ENCODE data around the gene SCN7A.

SCN7A gene

DNA sequence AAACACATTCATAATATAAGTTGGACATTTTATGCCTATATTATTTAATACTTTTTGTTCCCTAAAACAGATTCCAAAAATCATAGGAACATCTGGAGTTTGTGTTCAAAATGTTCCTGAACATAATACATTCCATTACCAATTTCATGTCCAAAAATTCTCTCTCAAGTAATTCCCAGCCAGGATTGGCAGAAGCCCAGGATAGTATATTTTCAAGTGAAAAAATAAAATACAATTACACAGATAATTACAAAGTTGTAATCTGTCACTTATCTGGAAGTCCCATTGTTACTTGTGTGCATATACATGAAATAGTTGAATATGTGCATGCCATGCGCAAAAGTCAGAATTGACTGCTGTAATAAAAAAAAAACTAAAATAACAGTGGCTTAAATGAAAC lies 5.2 kb upstream of the SCN7A start:
- no peaks in the 10 kb centered on the region for H3K9me3 Mint-ChIP-seq
- H3K27ac Mint-ChIP-seq: no peak overlapping the region
- peaks cover 17% of the 10 kb centered on the region for H3K4me1 Mint-ChIP-seq
- peaks cover 3% of the 10 kb centered on the region for H3K27me3 Mint-ChIP-seq (ENCODE audit: low read depth, poor library complexity)
- TF ChIP-seq, protein P1, sequence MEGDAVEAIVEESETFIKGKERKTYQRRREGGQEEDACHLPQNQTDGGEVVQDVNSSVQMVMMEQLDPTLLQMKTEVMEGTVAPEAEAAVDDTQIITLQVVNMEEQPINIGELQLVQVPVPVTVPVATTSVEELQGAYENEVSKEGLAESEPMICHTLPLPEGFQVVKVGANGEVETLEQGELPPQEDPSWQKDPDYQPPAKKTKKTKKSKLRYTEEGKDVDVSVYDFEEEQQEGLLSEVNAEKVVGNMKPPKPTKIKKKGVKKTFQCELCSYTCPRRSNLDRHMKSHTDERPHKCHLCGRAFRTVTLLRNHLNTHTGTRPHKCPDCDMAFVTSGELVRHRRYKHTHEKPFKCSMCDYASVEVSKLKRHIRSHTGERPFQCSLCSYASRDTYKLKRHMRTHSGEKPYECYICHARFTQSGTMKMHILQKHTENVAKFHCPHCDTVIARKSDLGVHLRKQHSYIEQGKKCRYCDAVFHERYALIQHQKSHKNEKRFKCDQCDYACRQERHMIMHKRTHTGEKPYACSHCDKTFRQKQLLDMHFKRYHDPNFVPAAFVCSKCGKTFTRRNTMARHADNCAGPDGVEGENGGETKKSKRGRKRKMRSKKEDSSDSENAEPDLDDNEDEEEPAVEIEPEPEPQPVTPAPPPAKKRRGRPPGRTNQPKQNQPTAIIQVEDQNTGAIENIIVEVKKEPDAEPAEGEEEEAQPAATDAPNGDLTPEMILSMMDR (IDR thresholded peaks at IDR 0.05): no peak
- no peaks in the 10 kb centered on the region for H3K36me3 Mint-ChIP-seq (ENCODE audit: low read depth)
- H3K4me3 Mint-ChIP-seq: no peak overlapping the region
- DNase-seq: no peak

GRCh38 chr2:166491461-166491860 lies 2.6 kb downstream of the SCN7A start:
- H3K36me3 Mint-ChIP-seq (ENCODE audit: low read depth): no peaks in the 10 kb centered on the region
- peaks cover 26% of the 10 kb centered on the region for H3K4me1 Mint-ChIP-seq
- no peak overlapping the region for H3K4me3 Mint-ChIP-seq
- peaks cover 15% of the 10 kb centered on the region for H3K27me3 Mint-ChIP-seq (ENCODE audit: low read depth, poor library complexity)
- no peaks in the 10 kb centered on the region for H3K9me3 Mint-ChIP-seq
- DNase-seq: no peak
- no peak overlapping the region for H3K27ac Mint-ChIP-seq
- TF ChIP-seq, protein P1 (IDR thresholded peaks at IDR 0.05): no peak

- DNase-seq: no peak
- Mint-ChIP-seq H3K9me3 (no peaks in the 10 kb centered on the region), H3K4me1 (no peaks in the 10 kb centered on the region), H3K27ac (no peak overlapping the region), H3K27me3 (ENCODE audit: low read depth, poor library complexity) (peaks cover 14% of the 10 kb centered on the region), H3K36me3 (ENCODE audit: low read depth) (no peaks in the 10 kb centered on the region), H3K4me3 (no peak overlapping the region)
- TF ChIP-seq, protein P1 (IDR thresholded peaks at IDR 0.05): no peak
Observed at GRCh38 chr2:166487171-166487570, 6.9 kb downstream of the SCN7A start.

DNA sequence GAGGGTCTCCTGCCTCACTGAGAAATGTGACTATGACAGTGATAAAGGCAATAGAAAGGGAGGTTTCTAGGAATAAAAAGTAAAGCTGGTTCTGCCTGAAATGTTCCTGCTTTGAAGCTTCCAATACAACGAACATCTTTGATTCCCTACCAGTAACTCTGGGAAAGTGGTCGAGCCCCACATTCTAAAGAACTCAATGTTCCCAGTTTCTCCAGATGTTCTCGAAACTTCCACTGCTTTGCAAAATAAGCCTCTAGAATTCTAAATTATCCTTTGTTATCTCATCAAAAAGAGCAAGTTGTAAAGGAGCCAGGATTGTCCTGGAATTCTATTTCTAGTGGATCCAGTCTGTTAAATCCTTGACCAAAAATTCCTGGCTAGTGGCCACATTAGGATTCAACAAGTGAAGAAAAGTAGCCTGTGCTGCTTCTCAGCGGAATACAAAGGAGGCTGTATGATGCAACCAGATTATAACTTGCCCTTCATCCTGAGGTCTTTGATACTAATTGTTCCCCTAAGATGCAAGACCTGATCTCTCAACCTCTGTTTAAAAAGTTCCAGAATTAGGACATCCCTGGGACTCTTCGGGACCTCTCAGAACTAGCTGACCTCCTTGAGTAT lies 8.4 kb downstream of the SCN7A start:
- Mint-ChIP-seq H3K9me3 (no peaks in the 10 kb centered on the region), H3K4me1 (no peaks in the 10 kb centered on the region), H3K36me3 (ENCODE audit: low read depth) (no peaks in the 10 kb centered on the region), H3K27me3 (ENCODE audit: low read depth, poor library complexity) (peaks cover 7% of the 10 kb centered on the region), H3K4me3 (no peak overlapping the region), H3K27ac (no peak overlapping the region)
- no peak for DNase-seq
- TF ChIP-seq, protein P1 (IDR thresholded peaks at IDR 0.05): no peak

DNA sequence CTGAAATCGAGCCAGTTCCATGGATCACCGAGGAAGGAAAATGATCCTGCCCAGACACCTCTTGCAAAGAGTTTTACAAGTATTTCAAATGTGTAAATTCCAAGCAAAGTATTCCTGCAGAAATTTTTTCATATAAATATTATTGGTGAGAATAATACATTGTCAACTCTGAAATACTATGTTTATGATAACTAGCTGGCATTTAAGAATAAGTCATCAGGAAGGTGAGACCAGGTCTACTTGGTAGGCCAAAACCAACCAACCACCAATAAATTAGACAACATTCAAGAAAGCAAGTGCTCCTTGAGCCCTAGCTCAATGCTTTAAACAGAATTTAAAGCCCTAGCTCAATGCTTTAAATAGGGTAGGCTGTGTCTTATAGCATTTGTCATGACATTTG lies 21.7 kb downstream of the SCN7A start:
- no peaks in the 10 kb centered on the region for H3K9me3 Mint-ChIP-seq
- no peaks in the 10 kb centered on the region for H3K27me3 Mint-ChIP-seq (ENCODE audit: low read depth, poor library complexity)
- H3K27ac Mint-ChIP-seq: no peak overlapping the region
- no peaks in the 10 kb centered on the region for H3K4me1 Mint-ChIP-seq
- TF ChIP-seq, protein P1 (IDR thresholded peaks at IDR 0.05): no peak
- H3K36me3 Mint-ChIP-seq (ENCODE audit: low read depth): no peaks in the 10 kb centered on the region
- no peak for DNase-seq
- H3K4me3 Mint-ChIP-seq: no peak overlapping the region

Data from nephron progenitor cell (in vitro differentiated cells).